ENCODE measurements around the gene SLCO1A2. TPM values are rescaled to one million over a fixed set of nuclear protein-coding genes. Genes with fewer than 3 reads are reported as not detected.
"Not testable (repeated sequence)": the region's sequence is repeated elsewhere in the genome, so short reads cannot be mapped to it uniquely, and the experiment has no call there.

Gene SLCO1A2
- not detected for polyA plus RNA-seq (ENCODE audit: insufficient read length)

GRCh38 chr12:21334771-21335325 is at the start of gene SLCO1A2:
SLCO1A2 (minus strand) TSS chr12:21334917; CDS start chr12:21334647, 270 bp downstream.
- no peak for DNase-seq

- no peak for DNase-seq
These were observed 49.5 kb upstream of the SLCO1A2 start for GRCh38 chr12:21384261-21384660.

- not testable (repeated sequence) for DNase-seq
These were observed 46.6 kb upstream of the SLCO1A2 start for GRCh38 chr12:21381320-21381719.

- no peak for DNase-seq
These were observed 44.5 kb upstream of the SLCO1A2 start for GRCh38 chr12:21379218-21379617.

GRCh38 chr12:21372602-21373001 is 37.9 kb upstream of the SLCO1A2 start, which contains the start of gene IAPP:
IAPP (plus strand) TSS chr12:21372902; CDS start chr12:21373352, 450 bp downstream.
- no peak for DNase-seq

GRCh38 chr12:21370845-21371449 is 36.2 kb upstream of the SLCO1A2 start:
- no peak for DNase-seq

- no peak for DNase-seq
These were observed 34.6 kb upstream of the SLCO1A2 start for GRCh38 chr12:21369141-21369980.

- DNase-seq, result not testable (repeated sequence)
These were observed 25.9 kb upstream of the SLCO1A2 start for GRCh38 chr12:21360632-21361031.

GRCh38 chr12:21354641-21355040 is 19.9 kb upstream of the SLCO1A2 start:
- DNase-seq, result no peak

- DNase-seq, result no peak
These were observed 19.2 kb upstream of the SLCO1A2 start for GRCh38 chr12:21353948-21354347.

GRCh38 chr12:21353487-21353886 is 18.8 kb upstream of the SLCO1A2 start:
- no peak for DNase-seq

GRCh38 chr12:21350975-21351374 is 16.3 kb upstream of the SLCO1A2 start:
- DNase-seq, result no peak

- DNase-seq, result no peak
These were observed 12.0 kb upstream of the SLCO1A2 start for GRCh38 chr12:21346542-21347205.

- DNase-seq, result no peak
These were observed 8.9 kb upstream of the SLCO1A2 start for GRCh38 chr12:21343636-21344035.

GRCh38 chr12:21341769-21342168 is 7.1 kb upstream of the SLCO1A2 start:
- no peak for DNase-seq

GRCh38 chr12:21340403-21340802 is 5.7 kb upstream of the SLCO1A2 start:
- DNase-seq, result no peak

GRCh38 chr12:21339921-21340320 is 5.2 kb upstream of the SLCO1A2 start:
- no peak for DNase-seq

GRCh38 chr12:21337959-21338744 is 3.4 kb upstream of the SLCO1A2 start:
- DNase-seq, result peak; percentile 19

GRCh38 chr12:21337453-21337852 is 2.7 kb upstream of the SLCO1A2 start:
- peak; percentile 3 for DNase-seq

- no peak for DNase-seq
These were observed 1.9 kb upstream of the SLCO1A2 start for GRCh38 chr12:21336656-21337055.

- no peak for DNase-seq
These were observed 3.9 kb downstream of the SLCO1A2 start for GRCh38 chr12:21330682-21331253.

- DNase-seq, result no peak
These were observed 6.1 kb downstream of the SLCO1A2 start for GRCh38 chr12:21328578-21328977.

All from hindlimb muscle (tissue), 1 donor.